DMS53 treated with DMSO at 0.1 percent for 48 hours (cell line): Measurements from ENCODE around the gene SOX13.

Source experiments
- DNase-seq: peaks from one replicate; lab custom pipeline; 2025; ENCODE audit not compliant: unreplicated experiment; lab: John Stamatoyannopoulos, UW

Gene SOX13

GRCh38 chr1:204176049-204176448 lies 103.1 kb downstream of the SOX13 start:
- no peak for DNase-seq

GRCh38 chr1:204177133-204177532 lies 104.2 kb downstream of the SOX13 start:
- no peak for DNase-seq
